HG03097 (cell line): Measurements from ENCODE around the gene SLC27A2.

Experiments used
- ATAC-seq: cut with Tn5 transposase; IDR thresholded peaks from one replicate; pipeline ENCODE4 v1.9.1; 2021; ENCODE audit not compliant: unreplicated experiment, low FRiP score

The SLC27A2 gene

GRCh38 chr15:50260969-50261496, 79.0 kb downstream of the SLC27A2 start:
- peak; percentile 41 for ATAC-seq

DNA sequence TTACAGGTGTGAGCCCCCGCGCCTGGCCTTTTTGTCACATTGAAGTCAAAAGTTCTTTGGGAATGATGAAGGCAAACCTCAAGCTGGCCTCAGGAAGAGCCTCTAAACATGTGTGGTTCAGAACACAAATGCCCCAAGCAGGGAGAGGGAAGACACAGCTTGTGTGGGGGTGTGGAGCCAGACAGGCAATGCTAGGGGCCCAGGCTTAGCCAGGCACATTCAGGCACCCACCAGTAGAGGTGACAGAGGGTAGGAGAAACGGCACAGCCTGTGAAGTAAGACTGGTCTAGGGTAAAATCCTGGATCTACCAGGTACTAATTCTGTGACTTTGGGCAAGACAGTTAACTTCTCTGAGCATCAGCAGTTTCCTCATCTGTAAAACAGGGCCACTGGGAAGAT, 80.0 kb downstream of the SLC27A2 start:
- ATAC-seq: no peak

DNA sequence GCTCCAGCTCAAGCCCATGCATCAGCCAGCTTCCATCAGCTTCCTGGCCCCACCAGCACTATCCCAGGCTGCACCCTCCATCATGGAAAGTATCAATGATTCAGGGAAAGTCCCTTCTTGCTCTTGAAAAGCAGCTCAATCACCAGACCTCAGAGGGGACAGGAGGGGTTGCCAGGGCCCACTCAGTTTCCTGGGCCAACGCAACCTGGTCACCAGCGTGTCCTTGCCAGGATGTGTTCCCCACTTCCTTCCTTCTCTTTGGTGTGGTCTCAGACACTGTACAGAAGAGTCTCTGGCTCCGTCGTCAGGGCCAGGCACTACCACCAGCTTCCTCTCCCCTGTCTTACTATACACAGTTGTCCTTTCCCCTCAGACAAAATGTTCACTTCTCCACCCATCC, 80.5 kb downstream of the SLC27A2 start:
- ATAC-seq: no peak

- no peak for ATAC-seq
These were observed 83.6 kb downstream of the SLC27A2 start, which contains the start of gene HDC for GRCh38 chr15:50265620-50266019. Gene HDC (minus strand): TSS chr15:50265726. CDS start chr15:50265623, 103 bp downstream.

GRCh38 chr15:50267577-50267976, 85.6 kb downstream of the SLC27A2 start:
- ATAC-seq: no peak

GRCh38 chr15:50275091-50275490, 93.1 kb downstream of the SLC27A2 start:
- no peak for ATAC-seq

GRCh38 chr15:50275908-50276307, 93.9 kb downstream of the SLC27A2 start:
- ATAC-seq: no peak

DNA sequence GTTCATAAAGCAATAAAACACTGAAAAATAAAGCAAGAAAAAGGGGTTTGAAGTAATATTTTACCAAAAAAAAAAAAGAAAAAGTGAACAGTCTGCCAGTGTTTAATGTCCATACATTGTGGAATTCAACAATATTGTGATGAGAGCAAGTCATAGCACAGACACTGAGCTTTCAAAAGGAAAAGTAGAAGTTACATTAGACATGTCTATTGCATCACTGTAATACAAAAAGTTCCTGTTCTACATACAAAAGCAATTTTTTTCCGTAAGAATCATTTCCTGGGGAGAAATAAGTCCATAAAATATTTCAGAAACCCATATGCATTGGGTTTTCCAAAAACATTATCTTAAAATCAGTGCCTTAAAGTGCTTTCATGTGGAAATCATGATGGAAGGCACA, 95.4 kb downstream of the SLC27A2 start:
- ATAC-seq: no peak

GRCh38 chr15:50278496-50278895, 96.5 kb downstream of the SLC27A2 start:
- ATAC-seq: no peak

GRCh38 chr15:50280271-50280670, 98.3 kb downstream of the SLC27A2 start:
- no peak for ATAC-seq

- no peak for ATAC-seq
These were observed 99.4 kb downstream of the SLC27A2 start for GRCh38 chr15:50281427-50281826.
